K562 (cell line): ENCODE measurements around the gene DEF6. TPM values are rescaled to one million over a fixed set of nuclear protein-coding genes. Genes with fewer than 3 reads are reported as not detected.

Experiments used
- ASH1L ChIP-seq: fragments of 450-650 bp; IDR thresholded peaks from 2 replicates; pipeline ENCODE4 v1.6.1; 2018; ENCODE audit warnings: borderline replicate concordance, mild to moderate bottlenecking, low read depth; ENCODE audit not compliant: partially characterized antibody
- MGA ChIP-seq: fragments of 450-650 bp; IDR thresholded peaks from 2 replicates; pipeline ENCODE4 v1.6.1; 2016; ENCODE audit warnings: mild to moderate bottlenecking, moderate library complexity
- RERE ChIP-seq: sonication (generic); formaldehyde crosslinking; IDR thresholded peaks from 2 replicates; pipeline ENCODE4 v1.8.0; 2023; ENCODE audit warnings: missing genetic modification reagents, mild to moderate bottlenecking, borderline replicate concordance
- SIN3B ChIP-seq: fragments of 450-650 bp; IDR thresholded peaks from 2 replicates; pipeline ENCODE4 v1.6.1; 2017; ENCODE audit warnings: low read depth, mild to moderate bottlenecking, moderate library complexity
- SP2 ChIP-seq: IDR thresholded peaks from 2 replicates; pipeline ENCODE4 v1.6.1; 2011; ENCODE audit warnings: mild to moderate bottlenecking, low read depth, low read length, moderate library complexity; ENCODE audit not compliant: poor library complexity, severe bottlenecking; ENCODE audit errors: extremely low read depth
- YY1 ChIP-seq, 3 experiments: IDR thresholded peaks; 2 replicates each; pipeline ENCODE4 v1.6.1; 2011; ENCODE audit warnings: low read length in 2 of 3, mild to moderate bottlenecking in 2 of 3, moderate library complexity in 2 of 3, borderline replicate concordance in 1 of 3, control low read depth in 1 of 3, low read depth in 1 of 3; ENCODE audit not compliant: insufficient read depth in 3 of 3, insufficient replicate concordance in 2 of 3, control insufficient read depth in 1 of 3, insufficient read length in 1 of 3; ENCODE audit errors: extremely low read depth in 1 of 3
- polyA plus RNA-seq, 8 experiments: library from polyadenylated mRNA; depleted of rRNA in 4 of 8; stranded (reverse) in 5 of 8; unstranded in 3 of 8; fragments of >200 nt; fragmentation: Nextera tagmentation in 2 of 8; fragmentation: Illumina TruSeq in 1 of 8; extraction: Ambion mirVana in 2 of 8; extraction: Trizol in 1 of 8; gene quantifications; 2 replicates each; pipeline versions ENCODE4 v1.2.1 to v1.2.3, GENCODE V29; 2011 to 2014; ENCODE audit warnings: inconsistent platforms in 1 of 8, missing spikeins in 1 of 8
- total RNA-seq, 7 experiments: library from RNA; depleted of rRNA in 6 of 7; stranded (reverse); fragments of >200 nt in 6 of 7; fragmentation: Illumina TruSeq in 2 of 7; extraction: Trizol in 2 of 7; gene quantifications; 2 replicates each; pipeline versions ENCODE4 v1.2.1 to v1.2.3, GENCODE V29; 2011 to 2021; ENCODE audit warnings: low replicate concordance in 1 of 7

Gene DEF6
- total and polyA plus RNA-seq, 9 of the 15 experiments (the other 6 are each of a cell fraction or from before 2014, with no cell fraction given) = 1.3 to 44.6 (median 22.7) TPM

- TF ChIP-seq SP2 = no peak
- TF ChIP-seq ASH1L = peak; percentile 14
- no peak for TF ChIP-seq YY1 (IDR thresholded peaks at IDR 0.05; ENCODE audit: borderline replicate concordance in 1 of 3, control insufficient read depth in 1 of 3, extremely low read depth in 1 of 3, insufficient read depth in 3 of 3, insufficient read length in 1 of 3, insufficient replicate concordance in 2 of 3, low read depth in 1 of 3, low read length in 2 of 3)
- TF ChIP-seq SIN3B = no peak
- no peak for TF ChIP-seq RERE
- no peak for TF ChIP-seq MGA
Observed at GRCh38 chr6:35343092-35343834, 45.6 kb downstream of the DEF6 start (continued).
